Neuron (in vitro differentiated cells): Measurements from ENCODE around the gene PGAP6.

Experiments
- H2AFZ ChIP-seq: one replicate; pipeline ENCODE4 v1.6.1; 2013; ENCODE audit warnings: low read depth, mild to moderate bottlenecking, inconsistent platforms, low read length, moderate library complexity
- H3K27me3 ChIP-seq: one replicate; pipeline ENCODE4 v1.6.1; 2013; ENCODE audit warnings: low read length; ENCODE audit not compliant: insufficient read depth
- H3K36me3 ChIP-seq: one replicate; pipeline ENCODE4 v1.6.1; 2013; ENCODE audit warnings: low read length; ENCODE audit not compliant: insufficient read depth
- H3K4me1 ChIP-seq: one replicate; pipeline ENCODE4 v1.6.1; 2013; ENCODE audit warnings: low read length; ENCODE audit not compliant: insufficient read depth
- H3K4me3 ChIP-seq: 2 replicates; pipeline ENCODE4 v1.5.1; 2013; ENCODE audit warnings: mild to moderate bottlenecking, low read length, moderate library complexity
- H3K9me3 ChIP-seq: one replicate; pipeline ENCODE4 v1.6.1; 2013; ENCODE audit warnings: low read length

The PGAP6 gene

GRCh38 chr16:322476-323143 is 59.2 kb downstream of the PGAP6 start:
- Histone ChIP-seq H2AFZ (no peak overlapping the region), H3K27me3 (no peaks in the 10 kb centered on the region), H3K9me3 (no peaks in the 10 kb centered on the region), H3K4me1 (peaks cover 5% of the 10 kb centered on the region), H3K4me3 (no peak overlapping the region), H3K36me3 (peaks cover 5% of the 10 kb centered on the region)

- H3K36me3 ChIP-seq, result peaks cover 5% of the 10 kb centered on the region
- H3K4me3 ChIP-seq, result no peak overlapping the region
- H3K27me3 ChIP-seq, result no peaks in the 10 kb centered on the region
Observed at GRCh38 chr16:321532-321931, 60.2 kb downstream of the PGAP6 start.

More at GRCh38 chr16:321532-321931, 60.2 kb downstream of the PGAP6 start:
- Histone ChIP-seq H3K9me3 (no peaks in the 10 kb centered on the region), H2AFZ (no peak overlapping the region), H3K4me1 (no peaks in the 10 kb centered on the region)
